HCT116 (cell line): ENCODE data around the gene DYDC1.

Source experiments
- CEBPB ChIP-seq: IDR thresholded peaks from 2 replicates; pipeline ENCODE4 v1.6.1; 2012; ENCODE audit warnings: low read depth
- CTCF ChIP-seq, 3 experiments: fragments of 200-600 bp in 1 of 3; sonication (generic) in 1 of 3; IDR thresholded peaks in 2 of 3; conservative IDR thresholded peaks in 1 of 3; 2 replicates each; pipeline ENCODE4 v1.5.1; 2012 to 2017; ENCODE audit warnings: low read depth in 2 of 3, low read length in 2 of 3, antibody characterized with exemption in 1 of 3, borderline replicate concordance in 1 of 3, control low read depth in 1 of 3, mild to moderate bottlenecking in 1 of 3, mixed read lengths in 1 of 3, mixed run types in 1 of 3, moderate library complexity in 1 of 3; ENCODE audit not compliant: insufficient read depth in 1 of 3
- ELF1 ChIP-seq: IDR thresholded peaks from 2 replicates; pipeline ENCODE4 v1.6.1; 2012; ENCODE audit warnings: low read depth, borderline replicate concordance
- EZH2 ChIP-seq: fragments of 200-600 bp; sonication (generic); IDR thresholded peaks from 2 replicates; pipeline ENCODE4 v1.6.1; 2017; ENCODE audit warnings: antibody characterized with exemption, mixed run types
- JUND ChIP-seq: IDR thresholded peaks from 2 replicates; pipeline ENCODE4 v1.6.1; 2012
- MAX ChIP-seq: IDR thresholded peaks from 2 replicates; pipeline ENCODE4 v1.6.1; 2012
- POLR2A ChIP-seq: IDR thresholded peaks from 2 replicates; pipeline ENCODE4 v1.7.0; 2011; ENCODE audit warnings: borderline replicate concordance; ENCODE audit not compliant: insufficient read depth, insufficient read length; ENCODE audit errors: extremely low read depth
- POLR2AphosphoS5 ChIP-seq: IDR thresholded peaks from 2 replicates; pipeline ENCODE4 v1.6.1; 2011; ENCODE audit warnings: mild to moderate bottlenecking, low read depth, low read length, moderate library complexity
- RAD21 ChIP-seq: IDR thresholded peaks from 2 replicates; pipeline ENCODE4 v1.6.1; 2012; ENCODE audit warnings: low read depth, mild to moderate bottlenecking
- SIN3A ChIP-seq: IDR thresholded peaks from 2 replicates; pipeline ENCODE4 v1.6.1; 2012; ENCODE audit warnings: low read depth
- SRF ChIP-seq: IDR thresholded peaks from 2 replicates; pipeline ENCODE4 v1.6.1; 2012; ENCODE audit warnings: low read depth
- TCF7L2 ChIP-seq: IDR thresholded peaks from 2 replicates; pipeline ENCODE4 v1.7.0; 2011; ENCODE audit warnings: borderline replicate concordance, inconsistent platforms; ENCODE audit not compliant: insufficient read depth, insufficient read length; ENCODE audit errors: extremely low read depth
- YY1 ChIP-seq: IDR thresholded peaks from 2 replicates; pipeline ENCODE4 v1.6.1; 2011; ENCODE audit warnings: low read length, low read depth, moderate library complexity, mild to moderate bottlenecking; ENCODE audit not compliant: insufficient replicate concordance; ENCODE audit errors: extremely low read depth

GRCh38 chr10:80397014-80397413 is 40.5 kb upstream of the DYDC1 start:
- TF ChIP-seq CTCF (IDR thresholded peaks at IDR 0.05 in 2 of 3, conservative IDR thresholded peaks at IDR 0.05 in 1 of 3; ENCODE audit: borderline replicate concordance in 1 of 3, insufficient read depth in 1 of 3, low read depth in 2 of 3, low read length in 2 of 3) (no peak), SRF (no peak), POLR2A (no peak), CEBPB (no peak), MAX (no peak), RAD21 (no peak), YY1 (no peak), POLR2AphosphoS5 (no peak), JUND (no peak), SIN3A (no peak), EZH2 (no peak), ELF1 (no peak), TCF7L2 (no peak)
